Keratinocyte (primary cell): Measurements from ENCODE around the gene PTGDR. TPM values are rescaled to one million over a fixed set of nuclear protein-coding genes. Genes with fewer than 3 reads are reported as not detected.

Source experiments
- DNase-seq: peaks from one replicate; pipeline ENCODE4 v3.0.0-alpha.2; 2011; ENCODE audit warnings: low read depth, missing footprints, low spot score
- FAIRE-seq: peaks from 2 replicates; lab custom pipeline; 2011; peaks lifted over from hg19 to GRCh38; lab: Jason Lieb, UNC
- H2AFZ ChIP-seq: 2 replicates; pipeline ENCODE4 v1.6.0; 2012; ENCODE audit warnings: low read length, control low read depth, inconsistent platforms; ENCODE audit not compliant: control insufficient read depth
- H3K27ac ChIP-seq: 2 replicates; pipeline ENCODE4 v1.5.1; 2011; ENCODE audit warnings: low read length; ENCODE audit not compliant: control insufficient read depth, insufficient read depth
- H3K27me3 ChIP-seq: 3 replicates; pipeline ENCODE4 v1.6.0; 2011; ENCODE audit warnings: low read length; ENCODE audit not compliant: control insufficient read depth, insufficient read depth; ENCODE audit errors: extremely low read depth
- H3K36me3 ChIP-seq, 2 experiments: 2 replicates in 1 of 2; 3 replicates in 1 of 2; pipeline ENCODE4 v1.5.1; 2011; ENCODE audit warnings: low read length in 2 of 2, mild to moderate bottlenecking in 1 of 2; ENCODE audit not compliant: control insufficient read depth in 2 of 2, insufficient read depth in 2 of 2; ENCODE audit errors: extremely low read depth in 1 of 2
- H3K4me1 ChIP-seq: 3 replicates; pipeline ENCODE4 v1.5.1; 2011; ENCODE audit warnings: low read length; ENCODE audit not compliant: control insufficient read depth, insufficient read depth; ENCODE audit errors: extremely low read depth
- H3K4me2 ChIP-seq: 3 replicates; pipeline ENCODE4 v1.6.0; 2011; ENCODE audit warnings: low read depth, low read length; ENCODE audit not compliant: control insufficient read depth, insufficient read depth; ENCODE audit errors: extremely low read depth
- H3K4me3 ChIP-seq, 3 experiments: fragments of 200-600 bp in 1 of 3; sonication (generic) in 1 of 3; 2 replicates in 2 of 3; 3 replicates in 1 of 3; pipeline ENCODE4 v1.5.1; 2011 to 2016; ENCODE audit warnings: low read length in 3 of 3, mild to moderate bottlenecking in 3 of 3, control low read depth in 2 of 3, inconsistent platforms in 1 of 3, low read depth in 1 of 3, mixed read lengths in 1 of 3, mixed run types in 1 of 3, moderate library complexity in 1 of 3; ENCODE audit not compliant: control insufficient read depth in 2 of 3, insufficient read depth in 2 of 3; ENCODE audit errors: extremely low read depth in 1 of 3
- H3K79me2 ChIP-seq: 2 replicates; pipeline ENCODE4 v1.6.0; 2012; ENCODE audit warnings: low read length; ENCODE audit not compliant: control insufficient read depth, insufficient read depth
- H3K9ac ChIP-seq: 3 replicates; pipeline ENCODE4 v1.6.0; 2011; ENCODE audit warnings: low read length; ENCODE audit not compliant: control insufficient read depth, insufficient read depth; ENCODE audit errors: extremely low read depth
- H3K9me1 ChIP-seq: 3 replicates; pipeline ENCODE4 v1.6.0; 2011; ENCODE audit warnings: low read length; ENCODE audit not compliant: control insufficient read depth, insufficient read depth; ENCODE audit errors: extremely low read depth
- H3K9me3 ChIP-seq: 2 replicates; pipeline ENCODE4 v1.5.1; 2012; ENCODE audit warnings: low read depth, low read length; ENCODE audit not compliant: control insufficient read depth
- H4K20me1 ChIP-seq: 3 replicates; pipeline ENCODE4 v1.6.0; 2011; ENCODE audit warnings: low read length; ENCODE audit not compliant: control insufficient read depth, insufficient read depth; ENCODE audit errors: extremely low read depth
- CTCF ChIP-seq, 3 experiments: IDR thresholded peaks in 1 of 3; conservative IDR thresholded peaks in 1 of 3; optimal IDR thresholded peaks in 1 of 3; 2 replicates in 2 of 3; 3 replicates in 1 of 3; pipeline versions ENCODE3 to v1.5.1; 2011; ENCODE audit warnings: low read length in 3 of 3, mild to moderate bottlenecking in 3 of 3, moderate library complexity in 2 of 3, control low read depth in 1 of 3, inconsistent platforms in 1 of 3; ENCODE audit not compliant: insufficient read depth in 2 of 3; ENCODE audit errors: extremely low read depth in 1 of 3
- EZH2 ChIP-seq: IDR thresholded peaks from one replicate; pipeline ENCODE4 v1.6.1; 2012; ENCODE audit warnings: inconsistent platforms, mild to moderate bottlenecking, low read length, moderate library complexity
- dilution Hi-C: fragments of 300-500 bp; cut with MboI; formaldehyde crosslinking; loops from one replicate; pipeline ENCODE4 v1.7.0; 2020; ENCODE audit warnings: low sequenced_read_pairs; ENCODE audit not compliant: extremely low pct_ligation_motif_present
- polyA plus RNA-seq, 5 experiments: library from polyadenylated mRNA; depleted of rRNA in 3 of 5; stranded (reverse) in 3 of 5; stranded (forward) in 1 of 5; unstranded in 1 of 5; fragments of >200 nt; gene quantifications; 1 replicate in 1 of 5; 2 replicates in 3 of 5; 3 replicates in 1 of 5; pipeline versions ENCODE4 v1.2.1 to v1.2.3, GENCODE V29; 2011 to 2012; ENCODE audit warnings: missing spikeins in 2 of 5, low read depth in 1 of 5, low replicate concordance in 1 of 5

The PTGDR gene
- polyA plus RNA-seq, 1 donor (not counting 4 experiments of a cell fraction or from before 2014, with no cell fraction given), result not detected

GRCh38 chr14:52325126-52325525, 57.6 kb downstream of the PTGDR start:
- H3K36me3 ChIP-seq, result no peaks in the 10 kb centered on the region
- TF ChIP-seq CTCF (optimal IDR thresholded peaks at IDR 0.05 in 1 of 3, IDR thresholded peaks at IDR 0.05 in 1 of 3, conservative IDR thresholded peaks at IDR 0.05 in 1 of 3; ENCODE audit: extremely low read depth in 1 of 3, insufficient read depth in 2 of 3, low read length in 3 of 3), result no peak
- TF ChIP-seq EZH2, result no peak
- no peak for FAIRE-seq
- H3K4me3 ChIP-seq, result no peak overlapping the region
- H4K20me1 ChIP-seq, result no peaks in the 10 kb centered on the region
- no peaks in the 10 kb centered on the region for H3K9me3 ChIP-seq
- no peaks in the 10 kb centered on the region for H3K9me1 ChIP-seq
- no peak overlapping the region for H3K9ac ChIP-seq
- no peak overlapping the region for H3K4me2 ChIP-seq
- H3K4me1 ChIP-seq, result peaks cover 3% of the 10 kb centered on the region
- no peak overlapping the region for H2AFZ ChIP-seq
- H3K27me3 ChIP-seq, result no peaks in the 10 kb centered on the region
- H3K27ac ChIP-seq, result no peak overlapping the region
- no peak for DNase-seq
- no peaks in the 10 kb centered on the region for H3K79me2 ChIP-seq
- dilution Hi-C loops, result no loop called here

GRCh38 chr14:52325630-52326029, 58.1 kb downstream of the PTGDR start:
- Histone ChIP-seq H3K36me3 (no peaks in the 10 kb centered on the region), H3K4me1 (peaks cover 3% of the 10 kb centered on the region), H3K9me1 (no peaks in the 10 kb centered on the region), H3K79me2 (no peaks in the 10 kb centered on the region), H3K27ac (no peak overlapping the region), H4K20me1 (no peaks in the 10 kb centered on the region), H3K27me3 (no peaks in the 10 kb centered on the region), H3K9me3 (no peaks in the 10 kb centered on the region), H3K4me2 (no peak overlapping the region), H3K4me3 (no peak overlapping the region), H3K9ac (no peak overlapping the region), H2AFZ (no peak overlapping the region)
- FAIRE-seq, result no peak
- TF ChIP-seq CTCF (optimal IDR thresholded peaks at IDR 0.05 in 1 of 3, IDR thresholded peaks at IDR 0.05 in 1 of 3, conservative IDR thresholded peaks at IDR 0.05 in 1 of 3; ENCODE audit: extremely low read depth in 1 of 3, insufficient read depth in 2 of 3, low read length in 3 of 3) (no peak), EZH2 (no peak)
- dilution Hi-C loops, result no loop called here
- no peak for DNase-seq

Other genes with a start within 250 kb of the PTGDR start
- gene NID2, start 198.6 kb upstream of the PTGDR start, polyA plus RNA-seq, result 1.7 to 4.5 TPM (median 2.0 TPM) in 3 replicates
- gene PTGER2, start 46.6 kb downstream of the PTGDR start, polyA plus RNA-seq, result 0.05 to 0.31 TPM (median 0.28 TPM) in 3 replicates